Dedifferentiated amniotic fluid mesenchymal stem cell (primary cell): ENCODE measurements around the gene PDZRN3.

Experiments
- DNase-seq: peaks from one replicate; pipeline ENCODE4 v3.0.0-alpha.2; 2016; ENCODE audit errors: extremely low spot score

PDZRN3 gene

GRCh38 chr3:73624821-73625665 is at the start of gene PDZRN3:
Gene PDZRN3 (minus strand): TSS chr3:73624941.
- peak; percentile 81 for DNase-seq

GRCh38 chr3:73674280-73674679 is 49.5 kb upstream of the PDZRN3 start:
- no peak for DNase-seq

DNA sequence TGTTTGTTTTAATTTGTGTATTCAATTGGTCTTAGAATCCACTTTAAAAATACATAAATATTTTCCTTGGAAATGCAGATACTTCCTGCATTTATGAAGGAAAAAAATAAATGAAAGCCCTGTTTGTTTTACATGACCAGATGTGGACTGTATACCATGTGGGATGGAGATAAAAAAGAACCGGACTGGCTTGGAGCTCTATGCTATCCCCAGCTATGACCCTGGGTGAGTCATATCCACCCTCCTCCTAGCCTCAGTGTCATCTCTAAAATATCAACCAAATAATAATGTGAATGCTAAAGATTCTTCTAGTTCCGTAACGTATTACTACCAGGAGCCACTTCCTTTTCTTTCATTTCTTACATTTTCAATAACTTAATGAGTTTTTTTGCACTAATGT is 44.5 kb upstream of the PDZRN3 start:
- no peak for DNase-seq

GRCh38 chr3:73668391-73668790 is 43.6 kb upstream of the PDZRN3 start:
- DNase-seq: no peak

GRCh38 chr3:73667889-73668288 is 43.1 kb upstream of the PDZRN3 start:
- no peak for DNase-seq

DNA sequence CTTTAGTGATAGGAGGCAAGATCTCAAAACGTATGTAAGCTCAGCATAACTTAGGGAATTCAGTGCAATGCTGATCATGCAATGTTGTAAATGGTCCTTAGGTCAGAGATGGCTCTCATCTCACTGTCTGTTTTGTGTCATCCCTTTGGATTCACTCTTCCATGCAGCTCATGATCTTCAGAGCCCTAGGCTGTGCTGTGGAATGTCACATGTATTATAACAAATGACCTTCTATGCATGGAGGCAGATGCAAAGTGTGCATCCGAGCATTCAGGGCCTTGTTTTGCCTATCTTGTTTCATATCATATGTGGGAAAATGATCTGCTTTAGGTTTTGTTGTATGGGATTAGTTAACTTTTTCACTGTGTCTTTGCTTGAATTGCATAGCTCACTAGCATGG is 40.5 kb upstream of the PDZRN3 start:
- DNase-seq: no peak

- DNase-seq: no peak
Measured at GRCh38 chr3:73664389-73664788, 39.6 kb upstream of the PDZRN3 start.

DNA sequence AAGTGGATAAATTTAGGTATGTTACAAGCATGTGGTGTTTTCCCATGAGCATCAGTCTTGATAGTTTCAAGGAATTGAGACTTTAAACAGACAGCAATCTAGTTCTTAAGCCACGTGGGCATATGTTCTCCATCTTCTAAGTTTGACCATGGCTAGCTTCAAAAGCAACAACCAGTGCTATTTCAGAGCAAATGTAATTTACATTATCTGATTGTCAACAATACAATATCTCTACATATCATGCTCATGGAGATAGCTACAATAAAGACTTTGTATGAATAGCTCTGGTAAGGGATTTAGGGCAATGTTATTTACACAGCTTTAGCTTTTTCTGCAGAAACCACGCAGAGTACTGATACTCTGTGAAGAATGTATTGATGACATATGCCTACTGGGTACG is 38.8 kb upstream of the PDZRN3 start:
- DNase-seq: no peak

DNA sequence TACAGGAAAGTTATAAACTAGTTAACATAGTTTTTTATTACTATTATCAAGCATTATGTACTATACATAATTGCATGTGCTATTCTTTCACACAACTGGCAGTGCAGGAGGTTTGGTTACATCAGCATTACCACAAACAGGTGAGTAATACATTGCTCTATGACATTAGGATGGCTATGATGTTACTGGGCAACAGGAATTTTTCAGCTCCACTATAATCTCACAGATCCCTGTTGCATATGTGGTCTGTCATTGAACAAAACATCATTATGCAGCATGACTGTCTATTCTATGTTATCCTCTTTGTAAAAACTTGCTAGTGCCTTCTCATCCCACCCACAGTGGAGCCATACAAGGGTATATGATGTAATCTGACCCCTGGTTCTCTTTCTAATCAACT is 36.5 kb upstream of the PDZRN3 start:
- no peak for DNase-seq

GRCh38 chr3:73658227-73658626 is 33.5 kb upstream of the PDZRN3 start:
- no peak for DNase-seq

GRCh38 chr3:73657186-73657585 is 32.4 kb upstream of the PDZRN3 start:
- no peak for DNase-seq

GRCh38 chr3:73656241-73656890 is 31.6 kb upstream of the PDZRN3 start:
- peak; percentile 53 for DNase-seq

GRCh38 chr3:73655197-73655596 is 30.5 kb upstream of the PDZRN3 start:
- no peak for DNase-seq

GRCh38 chr3:73653877-73654276 is 29.1 kb upstream of the PDZRN3 start:
- peak; percentile 31 for DNase-seq

DNA sequence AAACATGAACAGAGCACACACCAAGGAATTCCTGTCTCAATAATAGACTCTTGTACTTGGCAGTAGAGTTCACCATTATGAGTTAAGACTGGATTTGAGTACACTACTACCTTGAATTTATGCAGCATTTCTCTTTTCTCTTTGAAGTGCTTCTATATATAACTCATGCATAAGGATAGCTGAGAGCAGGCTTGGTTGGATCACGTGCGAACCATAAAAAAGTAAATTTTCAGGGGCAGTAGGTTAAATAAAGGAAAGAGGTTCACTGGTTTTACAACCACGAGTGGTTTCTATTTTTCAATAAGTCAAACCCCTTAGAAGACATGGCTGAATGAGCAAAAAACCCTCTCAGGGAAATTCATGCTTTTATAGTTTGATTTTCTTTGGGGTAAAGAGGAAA is 28.6 kb upstream of the PDZRN3 start:
- no peak for DNase-seq

DNA sequence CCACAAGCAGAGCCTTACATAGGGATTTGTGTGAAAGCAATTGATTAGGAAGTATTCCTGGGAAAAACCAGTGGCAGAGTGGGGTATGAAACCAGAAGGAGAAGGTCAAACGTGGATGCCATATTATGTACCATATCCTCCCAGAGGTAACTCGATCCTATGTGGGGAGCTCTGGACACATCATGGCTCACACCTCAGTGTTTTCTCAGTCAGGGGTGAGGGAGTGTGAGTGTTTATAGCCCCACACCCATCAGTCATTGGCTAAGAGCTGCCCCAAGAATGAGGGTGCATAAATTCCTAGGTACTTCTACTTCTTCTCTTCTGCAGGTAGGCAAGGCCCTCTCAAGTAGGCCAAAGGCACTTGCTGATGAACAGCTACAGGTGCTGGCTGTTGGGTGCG is 28.2 kb upstream of the PDZRN3 start:
- DNase-seq: no peak

DNA sequence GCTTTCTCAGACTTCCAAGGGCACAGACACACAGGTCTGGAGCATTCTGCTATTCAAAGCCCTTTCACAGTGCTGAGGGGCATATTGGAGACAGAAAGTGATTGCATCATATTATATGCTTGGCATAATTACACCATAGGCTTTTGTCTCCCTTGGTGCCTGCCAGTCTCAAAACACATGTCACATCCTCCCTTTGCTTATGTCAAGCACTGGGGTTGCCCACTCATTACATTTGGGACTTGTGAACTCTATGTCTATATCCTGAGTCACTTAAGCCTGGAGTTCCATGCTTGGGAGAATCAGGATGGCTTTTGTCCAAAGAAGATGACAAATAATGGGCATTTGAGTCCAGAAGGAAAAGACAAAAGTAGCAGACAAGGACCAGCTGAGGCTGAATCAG is 12.3 kb upstream of the PDZRN3 start:
- DNase-seq: no peak

GRCh38 chr3:73635254-73635653 is 10.5 kb upstream of the PDZRN3 start:
- no peak for DNase-seq

DNA sequence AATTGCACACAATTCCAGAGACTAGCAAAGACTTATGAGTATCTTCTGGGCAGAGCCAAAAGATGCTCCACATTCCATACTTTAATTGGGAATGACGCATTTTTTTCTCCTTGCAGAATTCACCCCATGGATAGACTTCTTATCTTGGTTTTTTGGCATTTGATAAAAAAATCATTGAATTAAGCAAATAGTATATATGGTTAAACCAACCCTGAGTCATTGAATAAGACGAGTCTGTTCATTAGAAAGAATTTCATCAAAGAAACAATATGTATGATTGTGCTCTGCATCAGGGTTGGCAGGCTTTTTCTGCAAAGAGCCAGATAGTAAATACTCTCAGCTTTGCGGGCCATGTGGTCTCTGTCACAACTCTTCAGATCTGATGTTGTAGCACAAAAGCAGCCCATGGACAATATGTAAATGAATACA is 9.2 kb upstream of the PDZRN3 start:
- no peak for DNase-seq

- no peak for DNase-seq
Measured at GRCh38 chr3:73633453-73633852, 8.7 kb upstream of the PDZRN3 start.

GRCh38 chr3:73626106-73626505 is 1.4 kb upstream of the PDZRN3 start:
- no peak for DNase-seq

GRCh38 chr3:73624017-73624820 is 522 bp downstream of the PDZRN3 start:
- DNase-seq: peak; percentile 67

DNA sequence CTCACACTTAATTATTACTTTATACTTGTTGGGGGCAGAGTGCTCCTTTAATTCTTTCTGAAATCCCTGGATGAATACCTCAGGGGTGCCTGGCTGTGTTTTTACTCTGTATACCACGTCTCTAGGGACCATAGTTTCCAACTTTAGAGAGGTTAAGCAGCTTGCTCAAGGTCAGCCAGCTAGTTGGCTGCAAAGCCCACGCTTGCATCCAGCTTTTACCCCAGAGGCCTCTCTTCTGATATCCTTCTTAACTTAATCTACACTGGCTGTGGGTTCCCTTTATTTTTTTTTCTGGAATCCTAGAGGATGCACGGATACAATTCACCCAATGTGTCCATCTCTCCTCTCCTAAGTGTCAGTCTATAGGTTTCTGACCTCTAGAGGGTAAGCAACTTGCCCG is 1.4 kb downstream of the PDZRN3 start:
- DNase-seq: no peak
